Embryonic facial prominence (tissue), 1 donor: ENCODE measurements around the gene SETDB1.
"Not testable (repeated sequence)": the region's sequence is repeated elsewhere in the genome, so short reads cannot be mapped to it uniquely, and the experiment has no call there.

Experiments
- DNase-seq: peaks from one replicate; pipeline ENCODE4 v3.0.0-alpha.2; 2016; ENCODE audit errors: extremely low spot score

The SETDB1 gene

DNA sequence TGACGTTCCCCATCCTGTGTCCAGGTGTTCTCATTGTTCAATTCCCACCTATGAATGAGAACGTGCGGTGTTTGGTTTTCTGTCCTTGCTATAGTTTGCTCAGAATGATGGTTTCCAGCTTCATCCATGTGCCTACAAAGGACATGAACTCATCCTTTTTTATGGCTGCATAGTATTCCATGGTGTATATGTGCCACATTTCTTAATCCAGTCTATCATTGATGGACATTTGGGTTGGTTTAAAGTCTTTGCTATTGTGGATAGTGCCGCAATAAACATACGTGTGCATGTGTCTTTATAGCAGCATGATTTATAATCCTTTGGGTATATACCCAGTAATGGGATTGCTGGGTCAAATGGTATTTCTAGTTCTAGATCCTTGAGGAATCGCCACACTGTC is 2.6 kb downstream of the SETDB1 start:
- not testable (repeated sequence) for DNase-seq

DNA sequence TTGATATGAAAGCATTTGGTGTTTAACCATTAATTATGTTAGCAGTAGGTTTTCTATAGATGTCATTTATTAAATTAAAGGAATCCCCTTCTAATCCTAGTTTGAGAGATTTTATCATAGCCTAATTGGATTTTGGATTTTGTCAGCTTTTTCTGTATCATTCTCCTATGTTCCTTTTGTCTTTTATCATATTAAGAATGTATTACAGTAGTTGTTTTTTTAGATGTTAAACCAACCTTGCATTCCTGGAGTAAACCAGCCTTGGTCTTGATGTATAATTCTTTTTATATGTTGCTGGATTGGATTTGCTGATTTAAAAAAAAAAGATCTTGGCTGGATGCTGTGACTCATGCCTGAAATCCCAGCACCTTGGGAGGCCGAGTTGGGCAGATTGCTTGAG is 5.6 kb downstream of the SETDB1 start:
- no peak for DNase-seq

DNA sequence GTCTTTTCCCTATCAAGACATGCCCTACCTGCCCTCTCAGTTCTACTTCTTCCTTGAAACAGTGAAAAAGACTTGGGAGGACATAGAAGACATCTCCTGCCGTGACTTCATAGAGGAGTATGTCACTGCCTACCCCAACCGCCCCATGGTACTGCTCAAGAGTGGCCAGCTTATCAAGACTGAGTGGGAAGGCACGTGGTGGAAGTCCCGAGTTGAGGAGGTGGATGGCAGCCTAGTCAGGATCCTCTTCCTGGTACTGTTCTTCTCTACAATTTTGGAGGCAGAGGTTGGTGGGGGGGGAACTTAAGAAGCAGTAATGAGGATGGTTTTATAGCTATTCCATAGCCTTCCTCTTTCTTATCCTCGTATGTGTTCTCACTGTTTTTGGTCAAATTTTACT is 18.7 kb downstream of the SETDB1 start:
- DNase-seq = no peak

DNA sequence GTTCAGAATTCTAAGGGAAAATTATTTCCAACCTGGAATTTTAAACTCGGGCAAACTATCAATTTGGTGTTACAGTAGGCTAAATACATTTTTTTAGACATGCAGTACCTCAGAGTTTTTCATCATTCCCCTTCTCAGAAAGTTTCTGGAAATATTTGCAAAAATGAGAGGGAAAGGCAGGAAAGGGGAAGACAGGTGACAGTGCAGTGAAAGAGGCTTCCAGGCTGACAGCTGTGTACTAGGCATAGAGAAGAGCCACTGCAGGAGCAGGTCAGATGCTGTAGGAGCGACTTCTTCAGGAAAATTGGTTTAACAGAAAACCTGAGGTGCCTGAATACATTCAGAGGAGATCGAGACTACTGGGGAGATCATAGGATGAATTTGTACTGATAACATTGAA is 28.5 kb downstream of the SETDB1 start:
- DNase-seq = no peak

DNA sequence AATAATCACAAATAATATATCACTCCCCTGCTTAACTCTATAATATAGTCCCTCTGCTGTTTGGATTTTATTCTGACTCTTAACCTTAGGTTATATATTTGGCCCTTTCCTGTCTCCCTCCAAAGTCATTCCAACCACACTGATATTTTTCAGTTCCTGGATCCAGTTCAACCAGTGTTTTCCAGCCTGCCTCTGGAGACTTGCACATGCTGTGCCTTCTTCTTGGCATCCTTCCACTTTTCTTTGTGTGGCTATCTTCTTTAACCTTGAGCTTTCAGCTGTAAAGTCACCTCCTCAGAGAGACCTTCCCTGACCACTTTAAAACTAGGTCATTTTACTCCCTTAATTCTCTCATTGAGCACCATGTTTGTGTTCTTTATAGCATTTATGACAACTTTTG is 29.1 kb downstream of the SETDB1 start:
- DNase-seq = no peak

DNA sequence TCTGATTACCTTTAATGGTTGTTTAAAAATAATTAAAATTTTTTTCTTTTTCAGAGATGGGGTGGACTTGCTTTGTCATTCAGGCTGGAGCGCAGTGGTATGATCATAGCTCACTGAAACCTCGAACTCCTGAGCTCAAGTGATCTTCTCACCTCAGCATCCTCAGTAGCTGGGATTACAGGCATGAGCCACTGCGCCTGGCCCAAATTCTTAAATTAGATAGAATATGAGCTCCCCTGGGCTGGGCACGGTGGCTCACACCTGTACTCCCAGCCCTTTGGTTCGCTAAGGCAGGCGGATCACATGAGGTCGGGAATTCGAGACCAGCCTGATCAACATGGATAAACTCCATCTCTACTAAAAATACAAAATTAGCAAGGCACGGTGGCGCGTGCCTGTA is 31.5 kb downstream of the SETDB1 start:
- no peak for DNase-seq

DNA sequence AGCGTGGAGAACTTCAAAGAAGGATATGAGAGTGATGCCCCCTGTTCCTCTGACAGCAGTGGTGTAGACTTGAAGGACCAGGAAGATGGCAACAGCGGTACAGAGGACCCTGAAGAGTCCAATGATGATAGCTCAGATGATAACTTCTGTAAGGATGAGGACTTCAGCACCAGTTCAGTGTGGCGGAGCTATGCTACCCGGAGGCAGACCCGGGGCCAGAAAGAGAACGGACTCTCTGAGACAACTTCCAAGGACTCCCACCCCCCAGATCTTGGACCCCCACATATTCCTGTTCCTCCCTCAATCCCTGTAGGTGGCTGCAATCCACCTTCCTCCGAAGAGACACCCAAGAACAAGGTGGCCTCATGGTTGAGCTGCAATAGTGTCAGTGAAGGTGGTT is 34.5 kb downstream of the SETDB1 start:
- no peak for DNase-seq

DNA sequence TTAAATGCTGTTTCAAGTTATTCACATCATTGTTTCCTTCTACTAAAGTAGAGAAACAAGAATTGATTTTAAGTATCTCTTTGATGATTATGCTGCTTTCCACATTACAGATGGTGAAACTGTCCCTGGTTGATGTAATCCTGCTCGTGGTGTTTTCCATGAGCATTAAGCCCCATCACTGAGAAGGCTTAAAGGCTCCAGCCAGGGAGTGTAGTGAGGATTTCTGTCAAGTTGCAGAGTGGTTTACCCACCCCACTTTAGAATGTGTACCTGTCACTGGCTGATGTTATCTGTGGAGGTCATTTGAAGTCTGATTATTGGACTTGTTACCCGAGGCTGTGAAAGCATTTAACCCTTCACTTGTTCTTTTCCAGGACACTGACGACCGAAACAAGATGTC is 35.6 kb downstream of the SETDB1 start:
- DNase-seq = no peak

DNA sequence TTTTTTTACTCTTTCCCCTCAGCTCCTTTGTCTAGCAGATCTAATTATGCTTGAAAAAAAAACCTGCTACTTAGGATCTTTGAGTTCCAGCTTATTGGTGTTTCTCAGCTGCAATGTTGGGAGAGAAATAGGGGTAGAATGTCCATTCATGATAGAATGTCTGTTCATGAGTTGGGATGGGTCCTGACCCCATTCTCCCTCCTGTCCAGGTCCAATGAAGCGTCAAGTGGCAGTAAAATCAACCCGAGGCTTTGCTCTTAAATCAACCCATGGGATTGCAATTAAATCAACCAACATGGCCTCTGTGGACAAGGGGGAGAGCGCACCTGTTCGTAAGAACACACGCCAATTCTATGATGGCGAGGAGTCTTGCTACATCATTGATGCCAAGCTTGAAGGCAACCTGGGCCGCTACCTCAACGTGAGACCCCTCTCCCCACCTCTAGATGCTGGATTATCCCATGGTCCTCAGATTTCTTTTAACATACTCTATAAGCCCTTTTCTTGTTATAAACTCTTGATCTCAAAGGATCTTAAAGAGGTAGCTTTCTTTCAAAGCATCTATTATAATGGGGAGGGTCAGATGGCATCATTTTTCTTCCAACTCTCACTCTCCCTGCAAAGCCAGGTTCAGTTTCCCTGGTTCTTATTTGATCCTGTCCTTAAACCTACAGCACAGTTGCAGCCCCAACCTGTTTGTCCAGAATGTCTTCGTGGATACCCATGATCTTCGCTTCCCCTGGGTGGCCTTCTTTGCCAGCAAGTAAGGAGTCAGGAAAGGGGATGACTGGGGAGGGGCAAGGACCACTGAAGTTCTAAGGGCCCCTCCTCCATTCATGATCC is 37.4 kb downstream of the SETDB1 start:
- no peak for DNase-seq

DNA sequence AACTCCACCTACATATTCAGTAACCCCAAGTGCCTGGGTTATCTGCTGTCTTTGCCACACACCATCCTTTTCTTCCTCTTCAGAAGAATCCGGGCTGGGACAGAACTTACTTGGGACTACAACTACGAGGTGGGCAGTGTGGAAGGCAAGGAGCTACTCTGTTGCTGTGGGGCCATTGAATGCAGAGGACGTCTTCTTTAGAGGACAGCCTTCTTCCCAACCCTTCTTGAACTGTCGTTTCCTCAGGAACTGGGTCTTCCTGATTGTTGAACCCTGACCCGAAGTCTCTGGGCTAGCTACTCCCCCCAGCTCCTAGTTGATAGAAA is 38.0 kb downstream of the SETDB1 start:
- DNase-seq = no peak

DNA sequence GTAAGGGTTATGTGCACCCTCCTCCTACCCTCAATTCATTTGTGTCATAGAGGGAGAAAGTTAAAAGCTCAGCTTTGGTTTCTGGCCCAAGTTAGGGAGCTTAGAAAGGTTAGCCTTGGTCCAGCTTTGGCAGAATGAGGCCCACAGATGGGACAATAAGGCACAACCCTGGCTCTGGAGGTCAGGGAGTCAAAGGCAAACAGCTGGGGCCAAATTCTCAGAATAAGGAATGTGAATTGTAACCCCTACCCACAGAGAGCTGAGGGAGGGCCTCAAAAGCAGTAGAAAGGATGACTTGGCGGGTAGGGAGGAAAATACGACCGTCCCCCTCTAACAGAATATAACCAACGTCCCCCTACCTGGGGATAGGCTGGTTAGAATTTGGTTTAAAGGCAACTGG is 39.4 kb downstream of the SETDB1 start:
- no peak for DNase-seq

DNA sequence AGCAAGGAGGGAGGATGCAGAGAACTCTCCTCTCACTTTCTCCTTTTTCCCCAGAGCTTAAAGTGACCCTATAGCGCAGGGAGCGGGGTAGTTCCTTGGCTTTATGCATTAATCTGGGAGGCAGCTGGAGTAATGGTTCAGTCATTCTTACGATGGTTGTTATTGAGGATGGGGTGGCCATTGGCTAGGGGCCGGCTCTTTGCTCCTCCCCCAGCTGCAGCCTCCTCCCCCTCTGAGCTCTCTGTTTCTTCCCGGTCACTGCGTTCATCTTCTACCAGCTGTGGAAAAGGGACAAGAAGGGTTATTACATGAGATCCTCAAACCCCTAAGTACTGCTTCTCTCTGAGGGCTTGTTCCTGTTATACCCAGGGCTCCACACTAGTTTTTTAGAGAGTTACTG is 39.8 kb downstream of the SETDB1 start:
- DNase-seq = no peak

DNA sequence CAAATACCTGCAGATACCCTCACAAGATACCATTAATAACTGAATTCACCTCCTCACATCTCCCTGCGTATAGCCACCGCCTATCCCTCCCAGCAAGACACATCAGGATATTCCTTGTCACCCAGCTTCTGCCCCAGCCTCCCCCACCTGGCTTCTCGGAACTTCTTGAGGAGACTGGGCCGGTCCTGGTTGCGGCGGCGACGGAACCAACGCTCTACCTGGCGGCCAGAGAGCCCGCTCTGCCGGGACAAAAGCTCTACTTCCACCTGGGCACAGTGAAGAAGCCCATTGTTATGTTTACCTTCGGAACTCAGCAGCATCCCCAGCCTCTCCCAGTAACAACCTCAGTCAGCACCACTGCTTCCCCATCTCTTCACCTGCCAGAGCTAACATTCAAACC is 41.8 kb downstream of the SETDB1 start:
- no peak for DNase-seq

DNA sequence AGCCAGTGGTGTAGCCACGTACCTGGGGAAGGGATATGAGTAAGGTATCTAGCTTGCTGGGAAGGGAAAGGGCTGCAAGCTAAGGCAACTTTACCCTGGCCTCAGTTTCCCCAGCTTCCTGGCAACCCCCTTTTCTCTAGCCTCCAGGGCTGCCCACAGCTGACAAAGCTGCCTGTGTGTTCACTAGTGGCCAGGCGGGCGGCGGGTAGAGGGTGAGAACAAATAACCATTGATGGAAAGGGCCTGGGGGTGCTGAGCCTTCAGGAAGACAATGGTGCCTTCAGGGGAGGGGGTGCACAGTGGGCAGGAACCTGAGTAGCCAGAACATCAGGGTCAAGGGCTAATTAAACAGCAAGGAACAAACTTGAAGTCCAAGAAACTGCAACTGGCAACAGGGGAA is 42.3 kb downstream of the SETDB1 start:
- no peak for DNase-seq

DNA sequence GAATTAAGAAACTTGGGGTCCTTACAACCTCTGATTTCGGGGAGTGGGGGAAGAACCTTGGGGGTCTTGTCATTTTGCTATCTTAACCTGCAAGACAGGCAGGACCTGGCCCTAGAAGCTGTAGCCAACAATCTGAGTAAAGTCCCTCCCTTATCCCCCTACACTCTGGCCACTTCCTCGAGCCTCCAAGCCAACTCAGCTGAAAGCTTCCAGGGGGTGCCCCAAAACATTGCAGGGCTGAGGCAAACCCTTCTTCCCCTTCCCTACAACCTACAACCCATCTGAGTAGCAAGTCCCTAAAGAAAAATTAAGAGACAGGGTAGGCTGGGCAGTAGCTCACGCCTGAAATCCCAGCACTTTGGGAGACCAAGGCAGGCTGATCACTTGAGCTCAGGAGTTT is 43.5 kb downstream of the SETDB1 start:
- DNase-seq = no peak

DNA sequence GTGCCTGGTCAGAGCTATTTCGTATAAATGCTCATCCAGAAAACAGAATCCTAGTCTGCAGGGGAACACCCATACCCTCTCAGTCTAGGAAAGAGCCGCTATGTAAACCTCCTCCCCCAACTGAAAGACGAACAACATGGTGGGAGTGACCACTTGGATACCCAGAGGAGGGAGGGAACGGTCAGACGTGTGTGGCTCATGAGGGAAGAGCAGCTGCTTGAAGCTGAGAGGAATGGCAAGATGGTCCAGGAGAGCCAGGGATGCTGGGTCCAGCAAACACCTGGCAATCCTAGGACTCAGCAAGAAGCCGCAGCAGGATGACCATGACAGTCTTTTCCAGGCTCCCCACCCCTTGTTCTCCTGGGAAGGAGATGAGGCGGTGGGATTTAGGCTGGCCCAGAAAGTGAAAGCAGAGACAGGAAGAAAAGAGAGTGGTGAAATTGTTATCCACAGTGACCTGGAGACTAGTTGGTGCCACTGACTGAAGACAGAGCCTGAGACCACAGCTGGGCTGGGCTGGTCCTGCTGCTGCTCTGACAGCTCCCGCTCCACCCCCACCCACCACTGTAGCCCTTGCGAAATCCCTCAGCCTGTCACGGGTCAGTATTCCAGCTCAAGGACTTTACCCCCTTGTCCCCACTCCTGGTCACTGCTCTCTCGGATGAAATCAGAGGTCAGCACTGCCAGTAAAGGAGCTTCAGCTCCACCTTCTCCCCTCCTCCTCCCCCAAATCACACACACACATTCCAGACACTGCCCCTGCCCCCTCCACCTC is 44.8 kb downstream of the SETDB1 start:
- no peak for DNase-seq

DNA sequence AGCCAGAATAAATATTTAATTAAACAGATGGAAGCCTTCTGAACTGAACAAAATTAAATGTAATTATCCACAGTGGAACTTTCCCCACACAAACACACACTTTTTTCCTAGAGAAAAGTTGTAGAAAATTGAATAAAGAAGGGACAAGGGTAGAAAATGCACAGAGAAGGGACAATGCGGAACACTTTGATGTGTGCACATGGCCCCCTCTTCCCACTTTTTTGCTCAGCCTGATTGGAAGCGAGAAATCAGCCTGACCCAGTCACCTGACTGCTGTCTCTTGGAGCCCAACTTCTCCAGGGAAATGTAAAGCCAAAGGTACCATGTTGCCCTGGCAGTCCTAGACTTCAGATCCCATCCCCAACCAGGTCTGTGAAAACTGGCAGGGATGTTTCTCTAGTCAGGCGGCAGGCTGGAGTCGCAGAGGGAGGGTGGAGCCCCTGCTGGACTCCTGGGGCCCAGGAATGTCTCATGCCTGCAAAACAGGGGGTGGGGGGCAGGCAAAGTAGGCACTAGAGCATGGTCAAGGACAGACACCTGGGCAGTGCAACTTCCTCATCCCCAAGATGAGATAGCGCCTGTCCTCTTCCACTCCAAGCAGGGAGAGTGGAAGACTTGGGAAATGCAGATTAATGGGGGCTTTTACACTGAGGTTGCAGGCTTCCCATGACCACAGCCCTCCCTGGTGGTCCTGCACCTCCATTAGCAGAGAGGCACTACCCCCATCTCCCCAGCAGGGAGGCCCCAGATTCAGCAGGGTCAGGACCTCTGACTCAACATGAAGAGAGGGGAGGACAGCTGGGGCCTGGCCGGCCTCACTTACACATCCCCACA is 45.6 kb downstream of the SETDB1 start:
- no peak for DNase-seq

DNA sequence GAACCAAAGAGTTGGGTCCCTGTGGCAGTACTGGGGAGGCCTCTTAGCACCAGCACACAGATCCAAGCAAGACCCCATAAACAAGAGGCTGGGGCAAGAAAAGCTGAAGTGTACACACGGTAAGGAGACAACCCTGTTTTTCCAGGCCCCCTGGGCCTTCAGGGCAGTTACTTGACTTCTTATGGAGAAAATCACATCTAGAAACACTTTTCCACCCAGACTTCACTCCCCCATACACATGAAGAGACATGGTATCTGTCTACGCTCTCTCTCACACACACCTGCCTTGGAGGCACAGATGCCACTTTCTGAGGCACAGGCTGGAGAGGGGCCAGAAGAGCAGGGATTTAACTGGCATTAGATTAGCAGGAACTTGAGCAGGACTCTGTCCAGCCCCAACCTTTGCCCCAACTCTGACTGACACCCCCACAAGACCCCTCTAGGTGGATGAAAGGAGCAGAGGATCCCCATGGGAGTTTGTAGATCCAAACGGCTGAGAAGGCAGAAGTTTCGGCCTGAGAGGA is 46.3 kb downstream of the SETDB1 start:
- DNase-seq = no peak

DNA sequence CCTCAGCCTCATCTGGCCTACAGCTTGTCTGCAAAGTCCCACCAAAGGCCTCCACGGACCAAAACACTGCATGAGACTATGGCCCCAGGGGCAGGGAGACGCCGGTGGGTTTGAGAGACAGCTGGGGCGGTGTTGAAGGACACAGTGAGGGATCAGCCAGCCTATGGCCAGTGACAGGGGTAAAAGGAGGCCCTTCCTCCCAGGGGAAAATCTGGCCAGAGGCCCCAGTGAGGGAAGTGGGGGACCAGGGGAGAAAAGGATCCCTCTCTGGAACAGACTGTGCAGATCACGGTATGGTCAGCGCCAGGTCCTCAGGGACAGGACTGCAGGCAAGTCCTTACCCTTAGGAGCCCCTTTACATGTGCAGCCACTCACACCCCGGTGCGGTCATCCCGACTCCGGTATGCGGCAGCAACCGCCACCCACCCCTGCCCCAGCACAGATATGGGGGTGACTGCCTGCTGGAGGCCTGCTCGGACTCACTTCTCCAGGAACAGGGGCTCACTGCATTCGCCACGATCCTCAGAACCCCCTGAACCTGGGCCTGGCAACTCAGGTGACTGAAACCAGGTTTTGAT is 47.2 kb downstream of the SETDB1 start:
- DNase-seq = no peak

DNA sequence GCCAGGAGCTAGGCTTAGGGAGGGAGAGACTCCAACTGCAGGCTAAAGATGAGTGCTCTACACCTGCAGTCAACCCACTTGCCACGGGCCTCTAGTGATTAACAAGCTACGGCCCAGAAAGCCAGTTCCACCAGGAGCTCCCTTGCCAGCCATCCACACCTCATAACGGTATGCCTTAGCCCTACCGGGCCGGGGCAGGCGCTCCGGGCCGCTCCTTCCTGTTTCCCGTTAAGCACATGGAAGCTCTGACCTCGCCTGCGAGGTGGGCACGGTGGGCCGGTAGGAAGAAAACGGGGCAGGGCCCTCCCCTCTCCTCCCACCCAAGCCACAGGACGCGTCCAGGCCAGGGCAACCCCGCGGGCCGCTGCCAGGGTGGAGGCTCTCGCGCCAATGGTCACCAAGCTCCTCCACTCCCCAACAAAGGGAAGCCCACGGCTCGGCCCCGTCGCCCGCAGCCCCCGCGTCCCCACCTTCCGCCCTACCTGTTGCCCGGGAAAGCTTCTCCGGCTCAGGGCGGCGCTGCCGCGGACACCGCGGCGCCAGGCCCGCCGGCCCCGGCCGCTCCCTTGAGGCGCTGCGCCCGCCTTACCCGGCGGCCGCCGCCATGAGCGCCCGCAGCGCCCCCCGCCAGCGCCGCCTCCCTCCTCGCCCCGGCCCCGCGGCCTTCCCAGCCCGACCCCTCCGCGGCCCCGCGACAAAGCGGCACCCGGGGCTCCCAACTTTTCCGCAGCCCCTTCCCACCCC is 47.8 kb downstream of the SETDB1 start:
- DNase-seq = no peak
